Mucosa of descending colon (tissue), 3 donors: ENCODE measurements around the gene EIF3I. TPM values are rescaled to one million over a fixed set of nuclear protein-coding genes. Genes with fewer than 3 reads are reported as not detected.

Source experiments
- ATAC-seq: fragments of 200-7000 bp; cut with Tn5 transposase; one replicate; pipeline ENCODE4 v1.9.1; 2020; ENCODE audit warnings: mild to moderate bottlenecking, moderate library complexity
- DNase-seq, 3 donors: peaks; one replicate each; pipeline ENCODE4 v3.0.0-alpha.2; 2020
- H3K36me3 ChIP-seq: fragments of 200-600 bp; one replicate; pipeline ENCODE4 v1.8.0; 2021; ENCODE audit warnings: low read depth, mild to moderate bottlenecking
- H3K4me1 ChIP-seq: fragments of 200-600 bp; one replicate; pipeline ENCODE4 v1.8.0; 2021; ENCODE audit warnings: low read depth, mild to moderate bottlenecking
- H3K4me3 ChIP-seq: fragments of 200-600 bp; one replicate; pipeline ENCODE4 v1.8.0; 2021; ENCODE audit warnings: mild to moderate bottlenecking
- H3K9me3 ChIP-seq: fragments of 200-600 bp; one replicate; pipeline ENCODE4 v1.8.0; 2021; ENCODE audit warnings: mild to moderate bottlenecking
- CTCF ChIP-seq: fragments of 200-600 bp; IDR thresholded peaks from one replicate; pipeline ENCODE4 v1.8.0; 2022; ENCODE audit warnings: antibody characterized with exemption, mild to moderate bottlenecking
- intact Hi-C, 2 donors: fragments of 100-400 bp; cut with DNase I in 1 of 2; cut with micrococcal nuclease in 1 of 2; formaldehyde crosslinking; loops; one replicate each; pipeline versions ENCODE4 v1.11.0 to v1.11.1; 2022; cut with DNase I, micrococcal nuclease
- total RNA-seq, 3 donors: library from RNA; stranded (reverse); fragmentation: NEBNext Ultra II Directional in 2 of 3; extraction: Animal tissue kit (Norgen Biotek cat#: 25700) in 2 of 3; gene quantifications; one replicate each; pipeline versions ENCODE4 v1.2.1 to v1.2.4, GENCODE V29; 2021 to 2023
- donor health status: DM: no; HTN: no; CAD: no; lungs with moderate emphysema.
- donor health status: DM: no; HTN: no; CAD: no.
- donor health status: DM: no; HTN: yes; CAD: no.

The EIF3I gene
- total RNA-seq, 3 donors from 2014 or later, result 111 to 138 (median 115) TPM

- intact Hi-C loops, result no loop called here
- no peak for TF ChIP-seq CTCF
- Histone ChIP-seq H3K4me1 (peaks cover 10% of the 10 kb centered on the region), H3K9me3 (no peaks in the 10 kb centered on the region), H3K4me3 (no peak overlapping the region), H3K36me3 (peaks cover 16% of the 10 kb centered on the region)
- DNase-seq (no peak), ATAC-seq (no peak)
These were observed 36.1 kb upstream of the EIF3I start for GRCh38 chr1:32186077-32186476.

- no peak for DNase-seq
- no peak for ATAC-seq
- H3K36me3 ChIP-seq, result peaks cover 16% of the 10 kb centered on the region
- peaks cover 6% of the 10 kb centered on the region for H3K4me1 ChIP-seq
- intact Hi-C loops, result no loop called here
- no peak overlapping the region for H3K4me3 ChIP-seq
- TF ChIP-seq CTCF, result no peak
- H3K9me3 ChIP-seq, result no peaks in the 10 kb centered on the region
These were observed 35.7 kb upstream of the EIF3I start for GRCh38 chr1:32186491-32186890.

- Histone ChIP-seq H3K4me3 (no peak overlapping the region), H3K36me3 (peaks cover 22% of the 10 kb centered on the region), H3K4me1 (no peaks in the 10 kb centered on the region), H3K9me3 (no peaks in the 10 kb centered on the region)
- ATAC-seq (no peak), DNase-seq (no peak)
- no peak for TF ChIP-seq CTCF
- intact Hi-C loops, result no loop called here
These were observed 34.4 kb upstream of the EIF3I start for GRCh38 chr1:32187850-32188249.

- TF ChIP-seq CTCF, result no peak
- H3K4me1 ChIP-seq, result no peaks in the 10 kb centered on the region
- DNase-seq, result no peak
- no peak overlapping the region for H3K4me3 ChIP-seq
- no peak for ATAC-seq
- H3K36me3 ChIP-seq, result peaks cover 25% of the 10 kb centered on the region
- intact Hi-C loops, result no loop called here
- H3K9me3 ChIP-seq, result no peaks in the 10 kb centered on the region
These were observed 29.8 kb upstream of the EIF3I start for GRCh38 chr1:32192220-32192948.

- DNase-seq (no peak), ATAC-seq (no peak)
- H3K36me3 ChIP-seq, result peaks cover 13% of the 10 kb centered on the region
- no peak for TF ChIP-seq CTCF
- H3K4me3 ChIP-seq, result no peak overlapping the region
- H3K9me3 ChIP-seq, result no peaks in the 10 kb centered on the region
- H3K4me1 ChIP-seq, result no peaks in the 10 kb centered on the region
- intact Hi-C loops, result no loop called here
These were observed 27.2 kb upstream of the EIF3I start for GRCh38 chr1:32194984-32195383.

GRCh38 chr1:32195531-32195930 is 26.7 kb upstream of the EIF3I start:
- intact Hi-C loops, result no loop called here
- TF ChIP-seq CTCF, result no peak
- Histone ChIP-seq H3K9me3 (no peaks in the 10 kb centered on the region), H3K4me3 (no peak overlapping the region), H3K36me3 (peaks cover 9% of the 10 kb centered on the region), H3K4me1 (no peaks in the 10 kb centered on the region)
- DNase-seq, result no peak
- no peak for ATAC-seq
